HG02885 (cell line): Measurements from ENCODE around the gene METTL24.
"Not testable (repeated sequence)": the region's sequence is repeated elsewhere in the genome, so short reads cannot be mapped to it uniquely, and the experiment has no call there.

Experiments used
- ATAC-seq: cut with Tn5 transposase; IDR thresholded peaks from one replicate; pipeline ENCODE4 v1.9.1; 2021; ENCODE audit warnings: mild to moderate bottlenecking; ENCODE audit not compliant: unreplicated experiment, poor library complexity

METTL24 gene

GRCh38 chr6:110364364-110365105 is 6.4 kb upstream of the METTL24 start:
- ATAC-seq = no peak

- no peak for ATAC-seq
These were observed 5.6 kb upstream of the METTL24 start for GRCh38 chr6:110363748-110364147.

GRCh38 chr6:110360676-110361075 is 2.5 kb upstream of the METTL24 start:
- no peak for ATAC-seq

GRCh38 chr6:110359556-110359955 is 1.4 kb upstream of the METTL24 start:
- ATAC-seq = no peak

GRCh38 chr6:110358553-110359160 is 508 bp upstream of the METTL24 start:
- ATAC-seq = no peak

- ATAC-seq = no peak
These were observed 868 bp downstream of the METTL24 start for GRCh38 chr6:110357298-110357663.

GRCh38 chr6:110356778-110357177 is 1.4 kb downstream of the METTL24 start:
- no peak for ATAC-seq

GRCh38 chr6:110355727-110356126 is 2.4 kb downstream of the METTL24 start:
- no peak for ATAC-seq

- ATAC-seq = no peak
These were observed 3.1 kb downstream of the METTL24 start for GRCh38 chr6:110355022-110355421.

GRCh38 chr6:110354153-110354552 is 4.0 kb downstream of the METTL24 start:
- ATAC-seq = no peak

- no peak for ATAC-seq
These were observed 4.6 kb downstream of the METTL24 start for GRCh38 chr6:110353457-110354001.

- ATAC-seq = no peak
These were observed 5.4 kb downstream of the METTL24 start for GRCh38 chr6:110352563-110353262.

- ATAC-seq = no peak
These were observed 6.2 kb downstream of the METTL24 start for GRCh38 chr6:110351986-110352385.

GRCh38 chr6:110351546-110351945 is 6.6 kb downstream of the METTL24 start:
- no peak for ATAC-seq

- ATAC-seq = not testable (repeated sequence)
These were observed 7.6 kb downstream of the METTL24 start for GRCh38 chr6:110350593-110350992.

- ATAC-seq = no peak
These were observed 9.0 kb downstream of the METTL24 start for GRCh38 chr6:110348961-110349690.

- no peak for ATAC-seq
These were observed 13.1 kb downstream of the METTL24 start for GRCh38 chr6:110345025-110345424.

GRCh38 chr6:110342759-110343158 is 15.4 kb downstream of the METTL24 start:
- ATAC-seq = no peak

GRCh38 chr6:110341663-110342596 is 16.2 kb downstream of the METTL24 start:
- no peak for ATAC-seq
